OCI-LY3 (cell line): ENCODE results near the gene RPUSD3.

ENCODE experiments used
- CTCF ChIP-seq: fragments of 200-600, 300-600 bp; sonication (generic); IDR thresholded peaks from 2 replicates; pipeline ENCODE4 v1.5.1; 2014; ENCODE audit warnings: antibody characterized with exemption, low read length, low read depth
- EZH2phosphoT487 ChIP-seq: fragments of 200-600 bp; shearing (Covaris generic); IDR thresholded peaks from 2 replicates; pipeline ENCODE4 v1.6.1; 2018; ENCODE audit warnings: antibody characterized with exemption, mixed run types, low read depth

GRCh38 chr3:9855594-9855993 lies 11.8 kb upstream of the RPUSD3 start:
- TF ChIP-seq CTCF, result no peak
- no peak for TF ChIP-seq EZH2phosphoT487
